ENCODE results near the gene SCP2. TPM values are rescaled to one million over a fixed set of nuclear protein-coding genes. Genes with fewer than 3 reads are reported as not detected.
A peak's percentile ranks its signal among the peaks of the same experiment; 100 is the strongest.

Gene SCP2
- total RNA-seq, 1 experiment from 2014 or later: 53.8 TPM

GRCh38 chr1:52919051-52919722 is 7.9 kb upstream of the SCP2 start:
- no peak for TF ChIP-seq CTCF (IDR thresholded peaks at IDR 0.05; ENCODE audit: unreplicated experiment)
- H3K27ac Mint-ChIP-seq (ENCODE audit: low read depth, unreplicated experiment): no peak overlapping the region
- no TSS peak for BruUV-seq (replicated peaks)
- H3K4me1 Mint-ChIP-seq (ENCODE audit: insufficient read depth, unreplicated experiment): peaks cover 17% of the 10 kb centered on the region
- peak; percentile 17 for DNase-seq (ENCODE audit: unreplicated experiment)
- peaks cover 6% of the 10 kb centered on the region for H3K36me3 Mint-ChIP-seq (ENCODE audit: insufficient read depth, unreplicated experiment)
- H3K9me3 Mint-ChIP-seq (ENCODE audit: unreplicated experiment): no peaks in the 10 kb centered on the region
- CTCF ChIA-PET: interaction anchor here (0.6 to 1.0 kb wide), 2 partner anchors 83 to 277 kb away, joined by 4 to 6 read pairs; no protein-coding TSS in a partner anchor
- no peak overlapping the region for H3K4me3 Mint-ChIP-seq (ENCODE audit: unreplicated experiment)
- intact Hi-C loops (cut with micrococcal nuclease): no loop called here
- POLR2A ChIA-PET: interaction anchor here (0.6 to 0.9 kb wide), 2 partner anchors 212 to 216 kb away, joined by 3 read pairs; no protein-coding TSS in a partner anchor
- H3K27me3 Mint-ChIP-seq (ENCODE audit: insufficient read depth, unreplicated experiment): no peaks in the 10 kb centered on the region

GRCh38 chr1:52919723-52920483 is 7.2 kb upstream of the SCP2 start:
- peak overlapping the region; percentile 17 for H3K27ac Mint-ChIP-seq (ENCODE audit: low read depth, unreplicated experiment)
- H3K4me1 Mint-ChIP-seq (ENCODE audit: insufficient read depth, unreplicated experiment): peaks cover 17% of the 10 kb centered on the region
- BruUV-seq (replicated peaks): no TSS peak
- no peaks in the 10 kb centered on the region for H3K27me3 Mint-ChIP-seq (ENCODE audit: insufficient read depth, unreplicated experiment)
- DNase-seq (ENCODE audit: unreplicated experiment): no peak
- peaks cover 6% of the 10 kb centered on the region for H3K36me3 Mint-ChIP-seq (ENCODE audit: insufficient read depth, unreplicated experiment)
- H3K9me3 Mint-ChIP-seq (ENCODE audit: unreplicated experiment): no peaks in the 10 kb centered on the region
- no peak for TF ChIP-seq CTCF (IDR thresholded peaks at IDR 0.05; ENCODE audit: unreplicated experiment)
- H3K4me3 Mint-ChIP-seq (ENCODE audit: unreplicated experiment): peak overlapping the region; percentile 83
- ChIA-PET CTCF (interaction anchor here (0.6 to 1.0 kb wide), 6 partner anchors 9 to 662 kb away, joined by 3 to 4 read pairs (median 4); no protein-coding TSS in a partner anchor), POLR2A (interaction anchor here (0.7 to 2.5 kb wide), 4 partner anchors 11 to 217 kb away, joined by 3 to 9 read pairs (median 6); no protein-coding TSS in a partner anchor)
- intact Hi-C loops (cut with micrococcal nuclease): no loop called here

- no peaks in the 10 kb centered on the region for H3K9me3 Mint-ChIP-seq (ENCODE audit: unreplicated experiment)
- H3K27ac Mint-ChIP-seq (ENCODE audit: low read depth, unreplicated experiment): peak overlapping the region; percentile 17
- intact Hi-C loops (cut with micrococcal nuclease): loop anchor here (1.0 kb wide), 1 partner anchor 220 kb away; no protein-coding TSS in a partner anchor
- no TSS peak for BruUV-seq (replicated peaks)
- ChIA-PET CTCF (interaction anchor here (0.5 to 2.2 kb wide), 11 partner anchors 24 to 663 kb away, joined by 3 to 6 read pairs (median 4); no protein-coding TSS in a partner anchor), POLR2A (interaction anchor here (0.7 to 2.5 kb wide), 7 partner anchors 10 to 222 kb away, joined by 3 to 9 read pairs (median 4); no protein-coding TSS in a partner anchor)
- no peak for TF ChIP-seq CTCF (IDR thresholded peaks at IDR 0.05; ENCODE audit: unreplicated experiment)
- H3K4me3 Mint-ChIP-seq (ENCODE audit: unreplicated experiment): peak overlapping the region; percentile 83
- H3K27me3 Mint-ChIP-seq (ENCODE audit: insufficient read depth, unreplicated experiment): no peaks in the 10 kb centered on the region
- peak; percentile 33 for DNase-seq (ENCODE audit: unreplicated experiment)
- peaks cover 6% of the 10 kb centered on the region for H3K36me3 Mint-ChIP-seq (ENCODE audit: insufficient read depth, unreplicated experiment)
- peaks cover 17% of the 10 kb centered on the region for H3K4me1 Mint-ChIP-seq (ENCODE audit: insufficient read depth, unreplicated experiment)
Measured at GRCh38 chr1:52920791-52921291, 6.2 kb upstream of the SCP2 start.

Data from MCF 10A (cell line).